DMS153 (cell line): ENCODE measurements around the gene PLEKHG3.

ENCODE experiments used
- DNase-seq: peaks from one replicate; lab custom pipeline; 2025; lab: John Stamatoyannopoulos, UW

The PLEKHG3 gene

DNA sequence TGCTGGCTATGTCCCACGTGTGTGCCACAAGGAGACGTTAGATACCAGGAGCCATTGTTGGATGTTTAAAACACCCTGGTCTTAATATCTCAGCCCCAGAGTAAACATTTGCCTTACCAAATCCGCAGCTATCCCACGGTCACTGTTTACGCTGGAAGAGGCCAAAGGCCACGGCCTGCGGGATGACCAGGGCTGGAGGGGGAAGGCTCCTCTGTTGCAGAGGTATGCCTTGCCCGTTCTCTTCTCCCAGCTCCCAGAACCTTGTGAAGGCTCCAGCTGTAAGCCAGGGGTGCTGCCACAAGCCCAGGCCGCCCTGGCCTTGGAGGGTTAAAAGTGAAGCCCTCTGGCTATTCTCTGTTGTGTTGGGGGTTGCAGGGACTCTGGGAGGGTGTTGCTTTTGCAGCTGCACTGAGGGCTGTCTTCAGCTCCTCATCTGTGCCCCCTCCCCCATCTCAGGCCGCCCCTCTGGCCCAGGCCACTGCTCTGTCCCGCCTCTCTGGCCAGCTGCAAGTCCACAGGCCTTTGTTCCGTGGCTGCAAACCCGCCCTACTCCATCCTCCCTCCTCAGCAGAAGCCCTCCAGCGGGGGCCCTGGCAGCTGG is 2.5 kb downstream of the PLEKHG3 start:
- DNase-seq, result no peak

DNA sequence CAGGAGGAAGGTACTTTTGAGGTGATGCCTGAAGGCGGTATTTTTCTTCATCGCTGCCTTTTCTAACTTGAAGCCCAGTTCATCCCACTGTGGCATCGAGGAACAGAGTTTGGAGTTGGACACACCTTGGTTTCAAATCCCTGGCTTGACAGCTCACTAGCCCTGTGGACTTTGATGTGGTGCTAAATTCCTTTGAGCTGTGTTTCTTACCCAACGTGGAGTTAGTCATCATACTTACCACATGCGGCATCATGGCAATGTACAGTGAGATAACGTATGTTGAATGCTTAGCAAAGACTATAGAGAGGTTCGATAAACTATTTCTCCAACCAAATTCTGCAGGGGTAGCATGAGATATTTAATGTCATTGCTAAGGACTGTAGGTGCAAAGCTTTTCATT is 3.4 kb downstream of the PLEKHG3 start:
- DNase-seq, result no peak

DNA sequence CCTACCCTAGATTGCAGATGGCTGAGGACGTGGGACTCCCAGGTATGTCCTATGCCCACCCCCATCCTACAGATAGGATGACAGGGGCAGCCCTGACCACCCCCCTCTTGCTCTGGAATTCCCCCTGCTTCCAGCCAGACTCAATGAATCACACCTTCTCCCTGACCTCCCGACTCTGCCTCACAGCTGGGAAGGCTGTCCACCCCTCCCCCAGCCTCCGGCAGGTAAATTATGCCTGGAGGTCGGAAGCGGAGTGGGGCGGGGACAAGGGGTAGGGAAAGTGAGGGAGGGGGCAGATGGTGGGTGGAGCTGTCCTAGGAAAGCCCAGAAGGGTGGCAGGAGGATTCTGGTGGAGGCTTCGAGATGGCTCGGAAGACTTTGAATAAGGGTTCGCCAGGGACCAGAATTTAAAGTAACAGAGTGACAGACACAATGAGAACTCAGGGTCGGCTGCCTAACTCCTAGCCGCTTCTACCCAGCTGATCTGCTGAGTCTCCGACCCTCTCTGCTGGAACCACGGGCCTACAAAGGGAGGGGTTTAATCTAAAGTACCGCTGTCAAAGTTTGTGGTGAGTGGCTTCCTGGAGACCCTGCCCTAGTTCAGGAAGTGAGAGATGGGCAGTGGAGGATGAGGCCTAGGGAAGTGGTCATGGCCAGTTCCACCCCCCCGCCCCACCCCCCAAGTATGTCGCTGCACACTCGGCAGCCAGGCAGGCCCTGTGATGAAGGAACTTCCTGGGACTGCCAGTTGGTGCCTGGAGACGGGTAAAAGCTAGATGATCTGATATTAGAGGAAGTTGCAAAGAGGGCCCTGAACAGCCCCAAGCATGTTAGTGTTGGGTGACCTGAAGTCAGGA is 4.2 kb downstream of the PLEKHG3 start:
- DNase-seq, result no peak

DNA sequence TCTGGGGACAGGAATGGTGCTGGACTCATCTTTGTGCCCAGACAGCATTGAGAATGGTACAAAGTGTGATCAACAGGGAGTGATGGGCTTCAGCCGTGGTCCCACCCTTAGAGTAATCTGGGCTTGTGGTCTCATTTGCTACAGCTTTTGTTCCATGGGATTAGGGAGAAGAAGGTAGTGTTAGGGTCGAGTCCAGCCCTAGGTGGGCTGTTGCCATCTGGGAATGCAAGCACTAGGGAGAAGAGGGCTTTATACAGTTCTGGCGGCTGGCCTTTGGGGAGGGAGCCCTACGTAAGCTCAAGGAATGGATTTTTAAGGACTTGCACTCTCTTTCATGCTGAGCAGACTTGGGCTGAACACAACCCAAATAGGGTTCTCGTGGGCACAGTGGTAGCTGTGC is 4.9 kb downstream of the PLEKHG3 start:
- DNase-seq, result no peak

DNA sequence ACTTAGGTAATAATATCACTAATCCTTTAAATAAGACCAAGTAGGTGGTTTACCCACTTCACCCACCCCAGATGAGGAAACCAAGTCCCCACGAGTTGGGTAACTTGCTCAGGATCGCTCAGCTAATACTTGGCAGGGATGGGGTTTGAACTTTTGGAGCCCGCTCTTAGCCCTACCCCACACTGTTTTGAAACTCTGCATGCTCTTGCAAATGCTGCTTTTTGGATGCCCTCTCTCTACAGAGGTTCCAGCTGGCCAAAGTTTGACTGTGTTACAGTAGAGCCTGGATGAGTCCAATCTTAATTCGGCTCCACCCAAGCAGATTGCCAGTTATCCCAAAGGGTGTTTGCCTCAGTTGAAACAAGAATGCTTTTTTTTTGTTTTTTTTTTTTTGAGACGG is 6.8 kb downstream of the PLEKHG3 start:
- DNase-seq, result no peak

DNA sequence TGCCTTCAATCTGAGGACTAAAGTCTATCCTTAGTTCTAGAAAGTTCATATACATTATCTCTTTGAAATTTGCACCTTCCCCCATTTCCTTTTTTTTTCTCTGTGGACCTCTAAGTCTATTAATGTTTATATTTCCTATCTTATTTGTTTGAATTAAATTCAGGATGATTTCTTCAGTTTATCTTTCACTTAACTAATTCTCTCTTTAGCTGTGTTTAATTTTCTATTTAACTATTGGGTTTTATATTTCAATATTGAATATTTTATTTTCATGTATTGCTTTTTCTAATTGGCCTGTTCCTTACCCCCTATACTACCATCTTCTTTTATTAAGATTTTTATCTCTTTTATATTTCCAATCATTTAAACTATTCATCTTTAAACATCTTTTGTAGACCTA is 9.5 kb downstream of the PLEKHG3 start:
- DNase-seq, result no peak

DNA sequence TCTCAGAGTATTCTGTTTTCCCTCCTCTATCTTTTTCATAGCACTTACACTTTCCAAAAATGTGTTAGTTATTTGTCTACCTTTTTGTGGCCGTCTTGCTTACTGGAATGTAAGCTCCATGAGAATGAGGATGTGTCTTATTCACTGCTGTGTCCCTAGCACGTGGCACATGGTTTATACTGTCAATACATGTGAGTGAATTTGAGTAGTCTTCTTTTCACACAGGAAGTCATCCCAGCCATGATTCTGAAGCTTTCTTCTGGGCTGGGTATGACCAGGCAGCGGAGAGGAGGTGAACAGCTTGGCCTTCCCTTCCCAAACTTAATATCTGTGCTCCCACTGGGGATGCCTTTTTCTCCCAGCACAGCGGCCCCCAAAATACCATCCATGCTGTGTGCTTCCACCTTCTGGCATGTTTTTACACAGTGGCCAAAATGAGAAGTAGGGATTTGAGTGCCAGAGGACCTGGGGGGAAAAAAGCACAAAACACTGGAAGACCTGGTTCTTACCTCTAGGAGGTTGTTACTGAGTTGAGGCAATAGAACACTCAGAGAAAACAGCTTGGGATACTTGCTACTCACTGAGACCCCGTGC is 10.3 kb downstream of the PLEKHG3 start:
- DNase-seq, result no peak

DNA sequence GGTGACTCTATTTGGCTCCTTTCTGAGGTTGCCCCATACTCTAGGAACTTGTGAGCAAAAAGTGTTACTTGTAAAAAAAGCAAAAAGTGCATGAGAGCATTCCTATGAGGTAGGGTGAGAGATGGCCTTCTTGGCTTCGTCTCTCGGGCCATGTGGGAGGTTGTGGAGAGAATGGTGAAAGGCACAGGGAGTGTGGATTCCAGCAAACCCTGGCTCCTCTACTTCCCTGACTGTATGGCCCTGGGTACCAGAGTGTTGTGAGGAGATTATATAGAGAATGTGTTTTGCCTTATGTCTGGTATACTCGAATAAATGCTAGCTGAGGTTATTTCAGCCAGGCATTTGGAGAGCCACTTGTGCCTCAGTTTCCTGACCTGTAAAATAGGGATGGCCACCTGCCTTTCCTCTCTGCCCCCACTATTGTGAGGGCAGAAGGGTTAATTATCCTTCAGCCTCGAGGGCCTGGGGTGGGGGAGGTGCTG is 11.0 kb downstream of the PLEKHG3 start:
- no peak for DNase-seq

DNA sequence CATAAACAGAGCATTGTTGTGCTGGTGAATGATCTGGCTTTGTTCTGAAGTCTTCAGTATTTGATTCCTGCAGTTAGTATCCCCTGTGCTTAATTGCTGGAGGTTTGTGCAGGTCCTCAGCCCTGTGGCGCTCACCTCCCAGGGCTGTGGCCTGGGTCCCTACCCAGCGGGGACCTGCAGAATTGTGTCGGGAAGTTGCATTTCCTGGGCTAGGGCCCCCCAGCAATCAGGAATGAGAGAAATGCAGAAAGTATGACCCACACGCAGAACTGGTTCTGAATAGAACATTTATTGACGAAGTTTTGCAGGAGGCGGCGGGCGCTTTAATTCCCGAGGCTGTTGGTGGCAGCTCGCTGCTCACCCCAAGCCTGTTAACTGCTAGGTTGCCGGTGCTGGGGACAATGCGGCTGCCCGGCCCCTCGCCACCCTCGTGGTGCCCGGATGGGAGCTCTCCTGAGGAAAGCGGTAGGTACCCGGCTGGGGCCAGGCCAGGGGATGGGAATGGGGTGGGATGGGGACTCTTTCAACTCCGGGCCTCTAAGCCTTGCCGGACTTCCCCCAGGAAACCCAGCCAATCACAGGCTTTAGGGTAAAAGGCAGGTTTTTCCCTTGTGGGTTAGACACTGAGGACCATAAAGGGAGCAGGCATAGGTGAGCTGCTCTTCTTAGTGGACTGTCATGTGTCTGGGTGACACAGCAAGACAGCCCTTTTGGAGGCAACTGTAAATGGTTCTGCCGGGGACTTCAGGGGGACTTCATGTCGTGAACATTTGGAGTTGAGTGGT is 11.6 kb downstream of the PLEKHG3 start:
- DNase-seq, result no peak

DNA sequence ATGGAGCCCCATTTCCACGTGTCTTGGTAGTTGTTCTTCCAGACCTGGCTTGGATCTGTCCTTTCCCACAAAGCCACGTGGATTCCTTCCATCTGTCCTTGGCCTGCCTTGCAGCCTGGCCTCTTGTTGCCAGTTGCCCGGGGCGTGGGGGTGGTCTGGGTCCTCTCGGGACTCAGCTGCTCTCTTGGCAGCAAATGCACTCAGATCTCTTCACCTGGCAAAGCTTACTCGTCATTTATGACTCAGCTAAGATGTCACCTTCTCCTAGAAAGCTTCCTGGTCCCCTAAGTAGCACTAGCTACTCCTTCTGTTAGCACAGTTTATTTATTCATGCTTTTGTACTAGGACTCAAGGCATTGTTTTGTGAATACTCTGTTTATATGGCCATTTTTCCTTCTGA is 13.6 kb downstream of the PLEKHG3 start:
- no peak for DNase-seq

DNA sequence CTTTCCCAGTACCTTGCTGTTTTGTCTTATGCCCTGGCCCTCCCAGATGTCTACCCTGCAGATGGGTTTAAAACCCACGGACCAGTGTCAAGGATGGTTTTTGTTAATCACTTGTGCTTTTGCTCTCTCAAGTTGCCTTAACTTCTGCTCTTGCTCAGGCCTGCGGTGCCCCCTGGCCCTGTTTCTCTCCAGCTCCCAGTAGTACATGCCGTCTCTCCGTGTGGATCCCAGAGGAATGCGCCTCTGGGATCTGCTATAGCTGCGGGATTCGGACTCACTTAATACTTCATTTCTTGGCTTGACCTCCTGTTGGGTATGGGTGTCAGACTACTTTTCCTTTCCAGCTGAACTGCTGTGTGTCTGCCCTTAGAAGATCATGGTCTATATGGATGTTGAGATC is 14.5 kb downstream of the PLEKHG3 start:
- DNase-seq, result no peak

DNA sequence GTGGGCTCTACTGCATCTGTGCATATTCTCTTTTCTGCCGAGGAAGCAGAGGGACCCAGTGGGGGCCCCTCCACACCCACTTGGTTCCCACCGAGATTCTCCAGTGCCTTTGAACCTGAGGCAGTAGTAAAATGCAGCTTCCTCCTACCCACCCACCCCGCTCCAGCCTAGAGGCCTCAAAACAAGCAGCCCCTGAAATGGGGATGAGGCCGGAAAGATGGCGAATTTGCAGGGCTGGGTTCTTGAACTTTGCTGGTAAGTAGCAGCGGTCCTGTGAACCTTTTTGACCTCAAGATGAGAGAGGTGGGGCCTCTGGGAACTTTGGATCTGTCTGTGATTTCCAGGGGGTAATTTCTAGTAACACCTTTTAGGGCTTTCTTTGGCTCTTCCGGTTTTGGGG is 15.4 kb downstream of the PLEKHG3 start:
- DNase-seq, result no peak

DNA sequence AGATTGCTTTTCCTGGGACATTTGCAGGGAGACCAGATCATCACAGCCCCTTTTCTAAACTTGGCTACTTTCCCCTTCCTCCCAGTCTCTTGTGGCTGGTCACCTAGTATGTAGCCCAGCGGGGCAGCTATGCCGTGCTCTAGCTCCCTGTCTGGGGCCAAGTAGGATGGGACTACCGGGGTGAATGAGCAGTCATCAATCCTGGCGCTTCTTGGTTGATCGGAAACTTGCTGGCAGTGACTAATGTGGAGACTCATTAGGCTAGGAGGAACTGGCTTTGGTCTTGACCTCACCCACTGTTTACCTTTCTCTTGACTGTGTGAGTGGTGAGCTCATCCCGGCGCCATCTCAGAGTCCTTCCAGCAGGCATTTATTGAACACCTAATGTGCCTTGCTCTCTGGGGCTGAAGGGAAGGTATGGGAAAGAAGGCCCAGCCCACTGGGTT is 15.9 kb downstream of the PLEKHG3 start:
- peak; percentile 69 for DNase-seq

DNA sequence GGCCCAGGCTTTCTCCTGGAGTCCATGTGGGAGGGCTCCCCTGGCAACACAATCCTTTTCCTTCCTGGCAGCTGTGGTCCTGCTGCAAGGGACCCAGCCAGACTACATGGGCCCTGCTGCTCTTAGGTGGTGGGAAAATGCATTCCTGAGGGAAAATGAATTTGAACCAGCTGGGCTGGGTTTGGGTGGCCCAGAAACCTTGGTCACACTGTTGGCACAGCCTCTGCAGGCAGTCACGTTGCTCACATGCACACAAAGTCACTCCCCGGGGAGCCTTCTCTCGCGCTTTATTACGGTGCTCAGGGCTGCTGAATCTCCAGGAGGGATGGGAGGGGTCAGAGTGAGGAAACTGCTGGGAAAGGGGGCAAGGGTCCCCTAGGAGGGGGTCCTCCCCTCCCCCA is 17.2 kb downstream of the PLEKHG3 start:
- peak; percentile 27 for DNase-seq

DNA sequence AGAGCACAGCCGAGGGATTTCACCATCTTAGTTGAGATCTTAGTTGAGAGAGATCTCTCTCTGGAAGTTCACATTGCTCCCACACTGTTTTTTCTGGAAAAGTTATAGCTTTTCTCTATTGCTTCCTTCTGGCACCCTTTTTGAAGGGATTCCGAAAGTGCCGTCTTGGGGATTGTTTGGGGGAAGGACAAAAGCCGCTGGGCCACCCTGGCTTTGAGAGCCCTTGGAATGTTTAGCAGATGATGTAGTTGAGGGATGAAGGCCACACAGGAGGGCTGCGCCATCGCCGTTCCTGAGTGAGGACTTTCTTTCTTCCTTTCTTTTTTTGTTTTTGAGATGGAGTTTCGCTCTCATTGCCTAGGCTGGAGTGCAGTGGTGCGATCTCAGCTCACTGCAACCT is 17.7 kb downstream of the PLEKHG3 start:
- DNase-seq, result no peak

DNA sequence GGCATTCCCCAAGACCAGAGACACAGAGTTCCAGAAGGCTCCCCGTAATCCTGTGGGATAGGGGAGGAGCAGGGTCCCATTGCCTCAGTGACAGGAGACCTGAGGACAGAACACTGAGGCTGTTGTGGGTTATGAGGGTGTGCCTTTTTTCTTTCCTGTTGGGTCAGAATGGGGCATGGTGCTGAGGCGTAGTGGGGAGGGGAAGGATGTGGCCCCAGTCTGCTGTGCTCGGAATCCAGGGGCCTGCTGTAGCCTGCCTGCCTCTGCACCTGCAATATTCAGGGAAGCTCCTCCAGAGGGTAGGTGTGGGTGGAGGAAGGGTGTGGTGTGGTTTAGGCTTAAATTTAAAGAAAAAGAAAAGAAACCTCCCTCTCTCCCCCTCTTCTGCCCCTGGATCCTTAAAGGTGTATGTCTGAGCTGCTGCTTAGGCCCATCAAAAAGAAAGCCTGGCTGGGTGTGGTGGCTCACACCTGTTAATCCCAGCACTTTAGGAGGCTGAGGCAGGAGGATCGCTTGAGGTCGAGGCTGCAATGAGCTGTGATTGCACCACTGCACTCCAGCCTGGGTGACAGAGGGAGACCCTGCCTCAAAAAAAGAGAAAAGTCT is 18.7 kb downstream of the PLEKHG3 start:
- no peak for DNase-seq

DNA sequence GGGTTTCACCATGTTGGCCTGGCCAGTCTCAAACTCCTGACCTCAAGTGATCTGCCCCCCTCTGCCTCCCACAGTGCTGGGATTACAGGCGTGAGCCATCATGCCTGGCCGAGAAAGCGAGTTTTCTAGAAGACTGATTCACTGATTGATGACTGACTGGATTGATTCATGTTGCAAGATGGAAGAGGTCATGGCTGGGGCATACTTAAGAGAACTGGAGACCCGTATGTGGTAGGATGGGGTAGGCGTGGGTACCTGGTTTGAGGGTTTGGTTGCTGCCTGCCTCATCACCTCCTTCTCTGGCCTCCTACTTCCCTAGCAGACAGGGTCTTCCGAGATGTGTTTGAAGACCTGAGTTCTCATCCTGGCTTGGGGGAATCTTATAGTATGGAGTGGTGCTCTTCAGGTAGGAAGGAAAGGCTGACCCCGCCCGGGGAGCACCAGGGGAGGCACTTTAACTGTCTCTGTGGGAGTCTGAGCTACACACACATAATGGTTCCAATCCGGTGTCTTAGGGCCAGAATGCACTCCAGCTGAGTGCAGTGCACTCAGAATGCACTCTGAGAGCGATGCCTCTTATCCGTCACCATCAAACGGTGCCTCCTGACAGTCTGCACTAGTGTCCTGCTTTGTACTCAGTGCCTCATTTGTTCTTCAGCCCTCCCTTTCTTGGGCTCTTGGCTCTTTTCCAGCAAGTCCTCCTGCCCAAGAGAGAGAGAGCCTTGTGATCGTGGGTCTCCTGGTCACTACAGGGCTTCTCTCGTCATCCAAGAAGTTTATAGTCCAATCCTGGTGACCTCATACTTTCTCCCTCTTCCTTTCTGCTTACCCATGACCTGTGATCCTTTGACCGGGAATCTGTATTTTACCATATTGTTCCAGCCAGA is 19.7 kb downstream of the PLEKHG3 start:
- no peak for DNase-seq

DNA sequence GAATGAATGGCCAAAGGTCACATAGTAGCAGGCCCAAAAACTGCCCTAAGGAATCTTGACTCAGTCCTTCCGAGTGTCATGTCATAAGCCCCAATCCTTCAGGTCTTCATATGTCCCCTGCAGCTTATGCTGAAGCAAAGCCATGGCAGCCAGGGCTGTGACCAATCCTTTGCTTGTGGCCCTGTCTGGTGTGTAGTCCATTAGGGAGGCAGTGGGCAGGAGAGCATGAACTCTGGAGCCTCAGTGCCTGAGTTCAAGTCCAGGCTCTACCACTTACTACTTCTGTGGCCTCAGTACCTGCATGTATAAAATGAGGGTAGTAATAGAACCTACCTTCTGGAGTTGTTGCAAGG is 20.3 kb downstream of the PLEKHG3 start:
- no peak for DNase-seq

DNA sequence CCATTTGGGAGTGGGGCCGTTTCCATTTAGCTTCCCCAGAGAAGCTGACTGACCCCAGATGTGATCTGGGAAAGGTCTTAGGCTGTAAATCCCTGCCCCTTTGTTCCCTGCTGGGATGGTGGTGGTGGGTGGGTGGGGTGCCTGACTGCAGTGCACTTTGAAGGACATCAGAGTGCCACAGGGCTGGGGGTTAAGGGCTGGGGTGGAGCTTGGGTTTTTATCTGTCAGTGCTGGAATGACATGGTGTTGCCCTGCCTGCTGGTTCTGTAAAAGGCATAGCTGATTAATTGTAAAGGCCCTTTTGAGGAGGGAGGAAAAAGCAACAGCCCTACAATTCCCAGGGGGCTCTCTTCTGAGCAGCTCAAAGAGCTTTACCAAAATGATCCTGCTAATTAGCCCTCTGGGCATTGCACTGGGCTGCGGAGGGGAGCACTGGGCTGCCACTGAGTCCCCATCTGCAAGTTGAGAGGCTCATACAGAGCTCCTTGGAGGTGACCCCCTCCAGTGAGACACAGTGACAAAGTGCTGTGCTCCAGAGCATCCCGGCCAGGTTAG is 21.1 kb downstream of the PLEKHG3 start:
- DNase-seq, result no peak

DNA sequence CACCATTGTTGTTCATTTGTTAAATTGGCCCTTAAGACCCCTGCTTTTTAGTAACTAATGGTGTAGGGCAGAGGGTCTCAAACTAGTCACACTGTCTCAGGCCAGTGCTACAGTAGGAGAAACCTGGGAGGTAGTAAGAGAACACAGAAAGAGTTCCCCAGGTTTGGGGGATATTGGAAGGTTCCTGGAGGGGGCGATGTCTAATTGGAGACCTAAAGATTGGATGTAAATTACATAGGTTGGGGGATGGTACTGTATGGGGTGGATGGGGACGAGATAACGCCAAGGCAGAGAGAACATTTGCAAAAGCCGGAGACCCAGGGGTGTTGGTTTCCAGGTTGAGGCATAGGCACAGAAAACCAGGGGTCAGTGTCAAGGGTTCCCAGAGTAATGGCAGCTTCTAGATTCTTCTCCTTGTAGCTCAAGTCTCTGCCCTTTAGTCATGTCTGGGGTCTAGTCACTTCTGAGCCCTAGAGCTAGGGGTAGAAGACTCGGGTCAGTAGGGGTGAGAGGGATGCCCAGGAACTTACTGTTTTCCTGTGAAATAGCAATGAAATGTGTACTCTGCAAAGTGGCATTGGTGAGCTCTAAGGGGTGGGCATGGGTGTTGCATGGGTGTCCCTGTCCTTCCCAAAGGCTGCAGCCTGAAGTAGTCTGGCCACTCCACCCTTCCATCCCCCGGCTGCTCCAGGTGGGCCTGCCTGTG is 21.8 kb downstream of the PLEKHG3 start:
- DNase-seq, result no peak
